Smooth muscle cell (in vitro differentiated cells): ENCODE measurements around the gene CEACAM21. TPM values are rescaled to one million over a fixed set of nuclear protein-coding genes. Genes with fewer than 3 reads are reported as not detected.

ENCODE experiments used
- DNase-seq: peaks from one replicate; lab custom pipeline; 2025; ENCODE audit not compliant: unreplicated experiment; lab: John Stamatoyannopoulos, UW
- H2AFZ ChIP-seq: fragments of 200-600 bp; sonication (generic); 2 replicates; pipeline ENCODE4 v1.6.0; 2016; ENCODE audit warnings: antibody characterized with exemption, low read depth, mild to moderate bottlenecking
- H3F3A ChIP-seq: fragments of 200-600 bp; sonication (generic); 2 replicates; pipeline ENCODE4 v1.6.0; 2017; ENCODE audit warnings: antibody characterized with exemption, low read depth
- H3K27ac ChIP-seq: fragments of 200-600 bp; sonication (generic); 2 replicates; pipeline ENCODE4 v1.5.1; 2016; ENCODE audit warnings: low read depth, mild to moderate bottlenecking
- H3K27me3 ChIP-seq: fragments of 200-600 bp; sonication (generic); 2 replicates; pipeline ENCODE4 v1.6.1; 2016; ENCODE audit warnings: low read depth, mild to moderate bottlenecking
- H3K36me3 ChIP-seq: fragments of 200-600 bp; sonication (generic); 2 replicates; pipeline ENCODE4 v1.5.1; 2016; ENCODE audit warnings: low read depth
- H3K4me1 ChIP-seq: fragments of 200-600 bp; sonication (generic); 2 replicates; pipeline ENCODE4 v1.5.1; 2016; ENCODE audit warnings: low read depth
- H3K4me2 ChIP-seq: fragments of 200-600 bp; sonication (generic); 2 replicates; pipeline ENCODE4 v1.6.0; 2016; ENCODE audit warnings: mild to moderate bottlenecking
- H3K4me3 ChIP-seq: fragments of 200-600 bp; sonication (generic); 2 replicates; pipeline ENCODE4 v1.5.1; 2016; ENCODE audit warnings: mild to moderate bottlenecking
- H3K79me2 ChIP-seq: fragments of 200-600 bp; sonication (generic); 2 replicates; pipeline ENCODE4 v1.6.0; 2016; ENCODE audit warnings: low read depth, mild to moderate bottlenecking
- H3K9ac ChIP-seq: fragments of 200-600 bp; sonication (generic); 2 replicates; pipeline ENCODE4 v1.6.0; 2016; ENCODE audit warnings: low read depth
- H3K9me3 ChIP-seq: fragments of 200-600 bp; sonication (generic); replicated peaks from 2 replicates; pipeline ENCODE4 v1.5.1; 2016; ENCODE audit warnings: low read depth
- H4K20me1 ChIP-seq: fragments of 200-600 bp; sonication (generic); 2 replicates; pipeline ENCODE4 v1.6.0; 2016; ENCODE audit warnings: low read depth
- CTCF ChIP-seq: fragments of 200-600 bp; sonication (generic); IDR thresholded peaks from 2 replicates; pipeline ENCODE4 v1.5.1; 2017; ENCODE audit warnings: borderline replicate concordance, mild to moderate bottlenecking, antibody characterized with exemption; ENCODE audit not compliant: insufficient read depth, poor library complexity, severe bottlenecking
- WGBS: methylation state at CpG from one replicate; pipeline ENCODE4 v1.1.7; 2016; ENCODE audit warnings: low lambda C conversion rate; 5-methylcytosine and 5-hydroxymethylcytosine counted together
- polyA plus RNA-seq: library from polyadenylated mRNA; unstranded; fragments of >200 nt; fragmentation: Nextera tagmentation; extraction: Ambion mirVana; gene quantifications from 2 replicates; pipeline ENCODE4 v1.2.1, GENCODE V29; 2016
- total RNA-seq: library from RNA; depleted of rRNA; stranded (reverse); fragments of >200 nt; gene quantifications from 2 replicates; pipeline ENCODE4 v1.2.3, GENCODE V29; 2014

Gene CEACAM21
- total and polyA plus RNA-seq, 2 experiments from 2014 or later, result not detected

GRCh38 chr19:41619018-41619556 is 43.1 kb downstream of the CEACAM21 start:
- Histone ChIP-seq H3K9me3 (no peaks in the 10 kb centered on the region), H3F3A (no peaks in the 10 kb centered on the region), H3K79me2 (no peaks in the 10 kb centered on the region), H3K4me3 (no peak overlapping the region), H4K20me1 (no peaks in the 10 kb centered on the region), H3K9ac (no peak overlapping the region), H3K27me3 (no peaks in the 10 kb centered on the region), H3K4me1 (no peaks in the 10 kb centered on the region), H3K4me2 (no peak overlapping the region), H3K36me3 (no peaks in the 10 kb centered on the region), H3K27ac (no peak overlapping the region), H2AFZ (no peak overlapping the region)
- no peak for TF ChIP-seq CTCF
- 52% methylated on average over 7 of the region's 7 CpGs for WGBS
- no peak for DNase-seq

GRCh38 chr19:41620171-41620570 is 44.2 kb downstream of the CEACAM21 start:
- Histone ChIP-seq H3K27ac (no peak overlapping the region), H3K27me3 (no peaks in the 10 kb centered on the region), H3K4me2 (no peak overlapping the region), H3K9me3 (no peaks in the 10 kb centered on the region), H3K9ac (no peak overlapping the region), H3K79me2 (no peaks in the 10 kb centered on the region), H3F3A (no peaks in the 10 kb centered on the region), H3K4me1 (no peaks in the 10 kb centered on the region), H2AFZ (no peak overlapping the region), H3K4me3 (no peak overlapping the region), H4K20me1 (no peaks in the 10 kb centered on the region), H3K36me3 (no peaks in the 10 kb centered on the region)
- WGBS, result 64% methylated on average over 5 of the region's 5 CpGs
- no peak for DNase-seq
- no peak for TF ChIP-seq CTCF

GRCh38 chr19:41621226-41621625 is 45.3 kb downstream of the CEACAM21 start:
- Histone ChIP-seq H3K27ac (no peak overlapping the region), H3K9me3 (no peaks in the 10 kb centered on the region), H3K79me2 (no peaks in the 10 kb centered on the region), H2AFZ (no peak overlapping the region), H3K4me3 (no peak overlapping the region), H3K4me2 (no peak overlapping the region), H3K4me1 (no peaks in the 10 kb centered on the region), H3K9ac (no peak overlapping the region), H3K36me3 (no peaks in the 10 kb centered on the region), H3K27me3 (no peaks in the 10 kb centered on the region), H4K20me1 (no peaks in the 10 kb centered on the region), H3F3A (no peaks in the 10 kb centered on the region)
- DNase-seq, result no peak
- 50% methylated on average over 4 of the region's 4 CpGs for WGBS
- no peak for TF ChIP-seq CTCF

- H4K20me1 ChIP-seq, result no peaks in the 10 kb centered on the region
- H3K4me3 ChIP-seq, result no peak overlapping the region
- H3K4me1 ChIP-seq, result no peaks in the 10 kb centered on the region
- no peak overlapping the region for H3K27ac ChIP-seq
- H3K79me2 ChIP-seq, result no peaks in the 10 kb centered on the region
- TF ChIP-seq CTCF, result no peak
- H2AFZ ChIP-seq, result no peak overlapping the region
- 75% methylated on average over 7 of the region's 7 CpGs for WGBS
- H3F3A ChIP-seq, result no peaks in the 10 kb centered on the region
- no peak overlapping the region for H3K9ac ChIP-seq
- H3K4me2 ChIP-seq, result no peak overlapping the region
- DNase-seq, result no peak
- H3K9me3 ChIP-seq, result no peaks in the 10 kb centered on the region
- H3K27me3 ChIP-seq, result no peaks in the 10 kb centered on the region
- no peaks in the 10 kb centered on the region for H3K36me3 ChIP-seq
Measured at GRCh38 chr19:41621654-41622053, 45.7 kb downstream of the CEACAM21 start.
